ENCODE measurements around the gene SNN. TPM values are rescaled to one million over a fixed set of nuclear protein-coding genes. Genes with fewer than 3 reads are reported as not detected.

The SNN gene
- total RNA-seq, 4 donors from 2014 or later: 4.1 to 30.1 (median 23.0) TPM

DNA sequence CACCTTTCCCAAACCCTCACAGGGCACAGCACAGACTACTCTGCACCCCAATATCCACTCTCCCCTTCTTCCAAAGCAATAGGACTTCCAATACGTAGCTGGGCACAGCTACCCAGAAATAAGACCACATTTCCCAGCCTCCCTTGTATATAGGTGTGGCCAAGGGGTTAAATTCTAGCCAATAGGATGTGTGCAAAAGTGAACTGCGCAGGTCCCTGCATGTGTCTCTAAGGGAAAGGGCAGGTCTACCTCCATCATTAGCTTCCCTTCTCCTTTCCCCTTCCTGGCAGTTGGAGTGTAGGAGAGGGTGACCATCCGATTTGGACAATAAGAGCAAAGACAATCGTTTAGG is 25.5 kb upstream of the SNN start:
- no peak for DNase-seq
- intact Hi-C loops (cut with DNase I; ENCODE audit: low total_unique reads): loop anchor here (10.0 kb wide), 2 partner anchors 108 to 238 kb away; no protein-coding TSS in a partner anchor
- no peaks in the 10 kb centered on the region for H3K9me3 ChIP-seq
- no peak overlapping the region for H3K27ac ChIP-seq
- TF ChIP-seq POLR2A (IDR thresholded peaks at IDR 0.05) (no peak), CTCF (IDR thresholded peaks at IDR 0.05) (no peak)
- peaks cover 0 to 5% of the 10 kb centered on the region in 2 donors for H3K4me1 ChIP-seq
- no peaks in the 10 kb centered on the region for H3K27me3 ChIP-seq
- H3K36me3 ChIP-seq: no peaks in the 10 kb centered on the region
- H3K4me3 ChIP-seq: no peak overlapping the region

GRCh38 chr16:11649276-11649675 is 19.0 kb upstream of the SNN start:
- H3K9me3 ChIP-seq: no peaks in the 10 kb centered on the region
- H3K36me3 ChIP-seq: no peaks in the 10 kb centered on the region
- DNase-seq: no peak
- no peak overlapping the region for H3K4me3 ChIP-seq
- no peaks in the 10 kb centered on the region for H3K4me1 ChIP-seq
- H3K27me3 ChIP-seq: no peaks in the 10 kb centered on the region
- TF ChIP-seq POLR2A (IDR thresholded peaks at IDR 0.05) (no peak), CTCF (IDR thresholded peaks at IDR 0.05) (no peak)
- intact Hi-C loops (cut with DNase I; ENCODE audit: low total_unique reads): loop anchor here (10.0 kb wide), 2 partner anchors 114 to 244 kb away; no protein-coding TSS in a partner anchor
- H3K27ac ChIP-seq: no peak overlapping the region

GRCh38 chr16:11650641-11651591 is 17.3 kb upstream of the SNN start:
- intact Hi-C loops (cut with DNase I; ENCODE audit: low total_unique reads): loop anchor here (10.0 kb wide), 1 partner anchor 64 kb away; no protein-coding TSS in a partner anchor
- Histone ChIP-seq H3K36me3 (no peaks in the 10 kb centered on the region), H3K27me3 (no peaks in the 10 kb centered on the region), H3K4me1 (no peaks in the 10 kb centered on the region), H3K27ac (no peak overlapping the region), H3K9me3 (no peaks in the 10 kb centered on the region), H3K4me3 (no peak overlapping the region)
- DNase-seq: no peak
- no peak for TF ChIP-seq CTCF (IDR thresholded peaks at IDR 0.05)
- TF ChIP-seq POLR2A (IDR thresholded peaks at IDR 0.05): no peak

DNA sequence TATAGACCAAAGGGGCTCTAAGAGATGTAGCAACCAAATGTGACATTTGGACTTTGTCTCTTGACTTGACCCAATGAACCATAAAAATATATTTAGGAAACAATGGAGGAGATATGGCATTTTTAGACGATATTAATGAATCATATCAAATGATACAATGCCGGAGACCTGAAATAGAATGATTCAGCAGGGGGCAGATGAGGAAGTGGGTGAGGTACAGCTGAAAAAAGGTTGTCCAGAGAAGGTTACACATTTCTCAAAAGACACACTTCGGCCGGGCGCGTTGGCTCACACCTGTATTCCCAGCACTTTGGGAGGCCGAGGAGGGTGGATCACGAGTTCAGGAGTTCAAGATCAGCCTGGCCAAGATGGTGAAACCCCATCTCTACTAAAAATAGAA is 16.5 kb upstream of the SNN start:
- TF ChIP-seq POLR2A (IDR thresholded peaks at IDR 0.05) (no peak), CTCF (IDR thresholded peaks at IDR 0.05) (no peak)
- DNase-seq: no peak
- H3K9me3 ChIP-seq: no peaks in the 10 kb centered on the region
- no peaks in the 10 kb centered on the region for H3K4me1 ChIP-seq
- no peaks in the 10 kb centered on the region for H3K36me3 ChIP-seq
- H3K4me3 ChIP-seq: no peak overlapping the region
- no peak overlapping the region for H3K27ac ChIP-seq
- H3K27me3 ChIP-seq: no peaks in the 10 kb centered on the region
- intact Hi-C loops (cut with DNase I; ENCODE audit: low total_unique reads): loop anchor here (10.0 kb wide), 1 partner anchor 63 kb away; no protein-coding TSS in a partner anchor

GRCh38 chr16:11655655-11656054 is 12.6 kb upstream of the SNN start:
- Histone ChIP-seq H3K9me3 (no peaks in the 10 kb centered on the region), H3K27ac (no peak overlapping the region), H3K36me3 (no peaks in the 10 kb centered on the region), H3K4me3 (no peak overlapping the region), H3K27me3 (no peaks in the 10 kb centered on the region), H3K4me1 (no peaks in the 10 kb centered on the region)
- intact Hi-C loops (cut with DNase I; ENCODE audit: low total_unique reads): loop anchor here (10.0 kb wide), 1 partner anchor 59 kb away; no protein-coding TSS in a partner anchor
- DNase-seq: no peak
- TF ChIP-seq POLR2A (IDR thresholded peaks at IDR 0.05) (no peak), CTCF (IDR thresholded peaks at IDR 0.05) (no peak)

Data from uterus (tissue), 4 donors.